ENCODE measurements around the gene EPHB1. TPM values are rescaled to one million over a fixed set of nuclear protein-coding genes. Genes with fewer than 3 reads are reported as not detected.

Gene EPHB1
- total RNA-seq, 1 experiment from 2014 or later, result 2.8 TPM

- no peak overlapping the region for H3K27ac ChIP-seq (ENCODE audit: insufficient read length, low read depth, low read length)
- H3K4ac ChIP-seq (ENCODE audit: low read depth, low read length), result no peak overlapping the region
- H4K5ac ChIP-seq (ENCODE audit: insufficient read length, low read depth, low read length), result no peak overlapping the region
- 0 out of 4 replicates have a peak, but pooled peaks cover 0 to 2% of the 10 kb centered on the region in 2 experiments for H3K4me1 Mint-ChIP-seq
- H3K56ac ChIP-seq (ENCODE audit: insufficient read length, low read depth, low read length), result no peak overlapping the region
- H4K91ac ChIP-seq (ENCODE audit: insufficient read length, low read depth, low read length), result no peak overlapping the region
- H2BK5ac ChIP-seq (ENCODE audit: insufficient read length, low read length), result no peak overlapping the region
- no peak overlapping the region for H3K9ac ChIP-seq (ENCODE audit: extremely low read depth, insufficient read length, low read length)
- no peak overlapping the region for H3K4me2 ChIP-seq (ENCODE audit: insufficient read depth, insufficient read length, low read length)
- H3K27me3 Mint-ChIP-seq (ENCODE audit: low read depth), result peaks cover 5% of the 10 kb centered on the region
- no peak overlapping the region for H2BK15ac ChIP-seq (ENCODE audit: low read depth, low read length)
- no peaks in the 10 kb centered on the region for H3K4me1 ChIP-seq (ENCODE audit: insufficient read depth, low read length)
- no peak for TF ChIP-seq CTCF (conservative IDR thresholded peaks at IDR 0.05)
- DNase-seq, result no peak
- H3K9me3 ChIP-seq (ENCODE audit: control insufficient read depth, low read depth, low read length), result no peaks in the 10 kb centered on the region
- H4K8ac ChIP-seq (replicated peaks; ENCODE audit: insufficient read length, low read depth, low read length), result no peak overlapping the region
- H2BK120ac ChIP-seq (ENCODE audit: low read depth, low read length, poor library complexity, severe bottlenecking), result no peak overlapping the region
- H2AK5ac ChIP-seq (ENCODE audit: insufficient read length, low read length), result no peak overlapping the region
- H3K79me1 ChIP-seq (ENCODE audit: insufficient read depth, low read depth, low read length, poor library complexity, severe bottlenecking), result no peaks in the 10 kb centered on the region
- no peaks in the 10 kb centered on the region for H3K23me2 ChIP-seq (ENCODE audit: insufficient read length, low read depth, low read length, poor library complexity, severe bottlenecking)
- no peak overlapping the region for H3K18ac ChIP-seq (ENCODE audit: insufficient read length, low read depth, low read length)
- H3K4me3 Mint-ChIP-seq, result no peak overlapping the region
- no peaks in the 10 kb centered on the region for H3K27me3 ChIP-seq (ENCODE audit: insufficient read depth, low read length)
- H2AFZ ChIP-seq (ENCODE audit: low read length), result no peak overlapping the region
- H3K79me2 ChIP-seq (ENCODE audit: insufficient read depth, low read length), result no peaks in the 10 kb centered on the region
- H3T11ph ChIP-seq (ENCODE audit: low read length), result no peak overlapping the region
- no peak overlapping the region for H3K14ac ChIP-seq (ENCODE audit: insufficient read depth, low read length)
- H2BK20ac ChIP-seq (ENCODE audit: low read depth, low read length, poor library complexity, severe bottlenecking), result no peak overlapping the region
- WGBS (ENCODE audit: extremely low coverage, insufficient read length, low lambda C conversion rate), result no CpG with 5 or more reads among the region's 6 CpGs
- no peak overlapping the region for H3K23ac ChIP-seq (ENCODE audit: insufficient read length, low read depth, low read length)
- H3K36me3 Mint-ChIP-seq (ENCODE audit: insufficient read depth in 1 of 3, low read depth in 3 of 3), result no peaks in the 10 kb centered on the region
- no peaks in the 10 kb centered on the region for H4K20me1 ChIP-seq (ENCODE audit: control insufficient read depth, insufficient read depth, insufficient read length)
- no peak overlapping the region for H3K27ac Mint-ChIP-seq
- no peaks in the 10 kb centered on the region for H3K9me3 Mint-ChIP-seq
- no peak overlapping the region for H2BK12ac ChIP-seq (ENCODE audit: insufficient read length, low read depth, low read length)
Observed at GRCh38 chr3:134827213-134827612, 32.2 kb downstream of the EPHB1 start.

Measured in H9 (cell line).